Neuronal stem cell (in vitro differentiated cells): ENCODE data around the gene SSTR1.

Experiments
- DNase-seq: peaks from one replicate; pipeline ENCODE4 v3.0.0-alpha.2; 2013; ENCODE audit warnings: low spot score
- H2AFZ ChIP-seq: one replicate; pipeline ENCODE4 v1.6.1; 2013; ENCODE audit warnings: mild to moderate bottlenecking, low read length, inconsistent platforms
- H2AK5ac ChIP-seq: 2 replicates; pipeline ENCODE4 v1.6.1; 2013; ENCODE audit warnings: low read depth, mild to moderate bottlenecking, inconsistent platforms, low read length, moderate library complexity, mixed read lengths
- H2BK120ac ChIP-seq: 2 replicates; pipeline ENCODE4 v1.6.1; 2013; ENCODE audit warnings: low read depth, mild to moderate bottlenecking, inconsistent platforms, low read length, moderate library complexity, mixed read lengths
- H2BK12ac ChIP-seq: one replicate; pipeline ENCODE4 v1.6.1; 2013; ENCODE audit warnings: low read length, inconsistent platforms
- H2BK15ac ChIP-seq: 2 replicates; pipeline ENCODE4 v1.6.1; 2013; ENCODE audit warnings: mild to moderate bottlenecking, low read length, inconsistent platforms, mixed read lengths
- H2BK5ac ChIP-seq: one replicate; pipeline ENCODE4 v1.6.1; 2013; ENCODE audit warnings: inconsistent platforms, mild to moderate bottlenecking, low read length, moderate library complexity
- H3K14ac ChIP-seq: one replicate; pipeline ENCODE4 v1.6.1; 2013; ENCODE audit warnings: low read length, inconsistent platforms
- H3K18ac ChIP-seq: 2 replicates; pipeline ENCODE4 v1.6.1; 2013; ENCODE audit warnings: low read length, inconsistent platforms
- H3K23ac ChIP-seq: 2 replicates; pipeline ENCODE4 v1.6.1; 2013; ENCODE audit warnings: low read depth, mild to moderate bottlenecking, mixed read lengths, low read length, inconsistent platforms; ENCODE audit not compliant: poor library complexity
- H3K27ac ChIP-seq: replicated peaks from 3 replicates; pipeline ENCODE4 v1.5.1; 2013; ENCODE audit warnings: low read length, inconsistent platforms
- H3K27me3 ChIP-seq, 3 experiments: 2 replicates each; pipeline ENCODE4 v1.6.1; 2013; ENCODE audit warnings: low read length in 3 of 3, mild to moderate bottlenecking in 2 of 3, inconsistent platforms in 1 of 3, low read depth in 1 of 3, mixed read lengths in 1 of 3, moderate library complexity in 1 of 3; ENCODE audit not compliant: control insufficient read depth in 3 of 3, insufficient read depth in 3 of 3
- H3K36me3 ChIP-seq, 2 donors: replicated peaks in 1 of 2; 2 replicates each; pipeline ENCODE4 v1.6.1; 2013; ENCODE audit warnings: low read length in 2 of 2; ENCODE audit not compliant: control insufficient read depth in 2 of 2, insufficient read depth in 2 of 2
- H3K4ac ChIP-seq: 2 replicates; pipeline ENCODE4 v1.6.1; 2013; ENCODE audit warnings: inconsistent platforms, mild to moderate bottlenecking, low read length, moderate library complexity
- H3K4me1 ChIP-seq, 2 donors: 1 replicate in 1 of 2; 2 replicates in 1 of 2; pipeline ENCODE4 v1.6.1; 2013; ENCODE audit warnings: low read length in 2 of 2, low read depth in 1 of 2; ENCODE audit not compliant: control insufficient read depth in 2 of 2, insufficient read depth in 1 of 2
- H3K4me2 ChIP-seq: one replicate; pipeline ENCODE4 v1.6.1; 2013; ENCODE audit warnings: mild to moderate bottlenecking, low read length, inconsistent platforms; ENCODE audit not compliant: insufficient read depth, poor library complexity, severe bottlenecking
- H3K4me3 ChIP-seq, 2 donors: 2 replicates each; pipeline ENCODE4 v1.5.1; 2013; ENCODE audit warnings: low read length in 2 of 2, mild to moderate bottlenecking in 2 of 2, inconsistent platforms in 1 of 2, moderate library complexity in 1 of 2
- H3K79me1 ChIP-seq: one replicate; pipeline ENCODE4 v1.6.1; 2013; ENCODE audit warnings: low read depth, mild to moderate bottlenecking, inconsistent platforms, low read length, moderate library complexity
- H3K9ac ChIP-seq: one replicate; pipeline ENCODE4 v1.6.1; 2013; ENCODE audit warnings: mild to moderate bottlenecking, low read depth, low read length, inconsistent platforms; ENCODE audit not compliant: poor library complexity
- H3K9me3 ChIP-seq, 2 donors: replicated peaks in 1 of 2; 2 replicates each; pipeline versions ENCODE3 to v1.6.1; 2013; ENCODE audit warnings: low read length in 2 of 2, mild to moderate bottlenecking in 2 of 2, inconsistent platforms in 1 of 2, low read depth in 1 of 2, mixed read lengths in 1 of 2, moderate library complexity in 1 of 2; ENCODE audit not compliant: control insufficient read depth in 2 of 2, insufficient read depth in 1 of 2
- H4K8ac ChIP-seq: one replicate; pipeline ENCODE4 v1.6.1; 2013; ENCODE audit warnings: low read depth, mild to moderate bottlenecking, inconsistent platforms, low read length, moderate library complexity
- H4K91ac ChIP-seq: one replicate; pipeline ENCODE4 v1.6.1; 2013; ENCODE audit warnings: low read length, low read depth, mild to moderate bottlenecking, inconsistent platforms; ENCODE audit not compliant: poor library complexity
- WGBS, 2 donors: extraction: QIAGEN DNeasy Blood & Tissue Kit; methylation state at CpG; one replicate each; pipeline ENCODE4 v1.1.7; 2013; ENCODE audit warnings: missing lambda C conversion rate in 2 of 2, mixed read lengths in 1 of 2; ENCODE audit not compliant: insufficient read length in 2 of 2, insufficient replicate concordance in 1 of 2; ENCODE audit errors: extremely low coverage in 2 of 2; 5-methylcytosine and 5-hydroxymethylcytosine counted together

Gene SSTR1

GRCh38 chr14:38174711-38175110 is 33.0 kb upstream of the SSTR1 start:
- Histone ChIP-seq H2BK15ac (no peak overlapping the region), H3K4ac (no peak overlapping the region), H3K27me3 (no peaks in the 10 kb centered on the region), H2BK12ac (no peak overlapping the region), H4K91ac (no peak overlapping the region), H3K4me3 (no peak overlapping the region), H3K23ac (no peak overlapping the region), H2AFZ (no peak overlapping the region), H3K18ac (no peak overlapping the region), H3K4me1 (no peaks in the 10 kb centered on the region), H3K79me1 (no peaks in the 10 kb centered on the region), H3K27ac (no peak overlapping the region), H3K4me2 (no peak overlapping the region), H2BK120ac (no peak overlapping the region), H2BK5ac (no peak overlapping the region), H3K9ac (no peak overlapping the region), H3K9me3 (peaks cover 0 to 3% of the 10 kb centered on the region in 2 donors), H3K36me3 (no peaks in the 10 kb centered on the region), H3K14ac (no peak overlapping the region), H4K8ac (no peak overlapping the region), H2AK5ac (no peak overlapping the region)
- WGBS, 2 donors: no CpG with 5 or more reads among the region's 2 CpGs
- DNase-seq: no peak

GRCh38 chr14:38175658-38176057 is 32.0 kb upstream of the SSTR1 start:
- Histone ChIP-seq H3K27me3 (no peaks in the 10 kb centered on the region), H2BK15ac (no peak overlapping the region), H3K79me1 (no peaks in the 10 kb centered on the region), H3K36me3 (no peaks in the 10 kb centered on the region), H3K18ac (no peak overlapping the region), H3K23ac (no peak overlapping the region), H3K14ac (no peak overlapping the region), H3K9me3 (peaks cover 0 to 3% of the 10 kb centered on the region in 2 donors), H4K8ac (no peak overlapping the region), H2BK120ac (no peak overlapping the region), H3K4me3 (no peak overlapping the region), H3K4me1 (no peaks in the 10 kb centered on the region), H2AFZ (no peak overlapping the region), H4K91ac (no peak overlapping the region), H3K4ac (no peak overlapping the region), H2BK5ac (no peak overlapping the region), H2BK12ac (no peak overlapping the region), H3K9ac (no peak overlapping the region), H2AK5ac (no peak overlapping the region), H3K4me2 (no peak overlapping the region), H3K27ac (no peak overlapping the region)
- no peak for DNase-seq
- WGBS, 2 donors: no CpG with 5 or more reads among the region's 2 CpGs

DNA sequence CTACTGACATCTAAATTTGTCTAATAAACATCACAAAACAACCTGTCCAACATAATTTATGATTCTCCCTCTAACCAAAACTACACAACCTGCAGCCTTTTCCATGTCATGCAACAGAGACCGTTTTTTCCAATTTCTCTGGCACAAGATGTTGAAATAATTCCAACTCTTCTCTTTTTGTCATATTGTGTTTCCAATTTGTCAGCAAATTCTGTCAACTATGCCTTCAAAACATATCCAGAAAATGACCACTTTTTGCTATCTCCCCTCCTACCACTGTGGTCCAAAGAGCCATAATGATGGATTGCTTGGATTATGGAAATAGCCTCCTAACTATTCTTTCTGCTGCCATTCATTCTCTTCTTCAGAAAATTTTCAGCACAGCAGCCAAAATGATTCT is 31.3 kb upstream of the SSTR1 start:
- Histone ChIP-seq H3K23ac (no peak overlapping the region), H4K8ac (no peak overlapping the region), H3K9ac (no peak overlapping the region), H3K18ac (no peak overlapping the region), H4K91ac (no peak overlapping the region), H2BK120ac (no peak overlapping the region), H2AK5ac (no peak overlapping the region), H2BK5ac (no peak overlapping the region), H3K36me3 (no peaks in the 10 kb centered on the region), H3K14ac (no peak overlapping the region), H3K4me3 (no peak overlapping the region), H3K79me1 (no peaks in the 10 kb centered on the region), H3K9me3 (peaks cover 0 to 3% of the 10 kb centered on the region in 2 donors), H3K4ac (no peak overlapping the region), H3K27ac (no peak overlapping the region), H3K4me1 (no peaks in the 10 kb centered on the region), H3K4me2 (no peak overlapping the region), H2BK12ac (no peak overlapping the region), H2BK15ac (no peak overlapping the region), H3K27me3 (no peaks in the 10 kb centered on the region), H2AFZ (no peak overlapping the region)
- WGBS, 2 donors: no CpG with 5 or more reads among the region's 1 CpG
- DNase-seq: no peak

GRCh38 chr14:38184132-38184531 is 23.6 kb upstream of the SSTR1 start:
- no peaks in the 10 kb centered on the region for H3K4me1 ChIP-seq
- no peak overlapping the region for H2BK12ac ChIP-seq
- no peak overlapping the region for H4K91ac ChIP-seq
- no peak overlapping the region for H2BK5ac ChIP-seq
- no peak overlapping the region for H2AFZ ChIP-seq
- no peak overlapping the region for H3K23ac ChIP-seq
- no peaks in the 10 kb centered on the region for H3K79me1 ChIP-seq
- no peak overlapping the region for H3K4me3 ChIP-seq
- H2BK15ac ChIP-seq: no peak overlapping the region
- H3K9me3 ChIP-seq: peaks cover 0 to 3% of the 10 kb centered on the region in 2 donors
- H2BK120ac ChIP-seq: no peak overlapping the region
- H3K14ac ChIP-seq: no peak overlapping the region
- no peaks in the 10 kb centered on the region for H3K27me3 ChIP-seq
- H3K9ac ChIP-seq: no peak overlapping the region
- H3K18ac ChIP-seq: no peak overlapping the region
- H3K4ac ChIP-seq: no peak overlapping the region
- H3K27ac ChIP-seq: no peak overlapping the region
- no peak for DNase-seq
- no peak overlapping the region for H2AK5ac ChIP-seq
- H3K36me3 ChIP-seq: no peaks in the 10 kb centered on the region
- no peak overlapping the region for H3K4me2 ChIP-seq
- H4K8ac ChIP-seq: no peak overlapping the region
